Lung (tissue), 12 donors: ENCODE results near the gene CTPS2. TPM values are rescaled to one million over a fixed set of nuclear protein-coding genes. Genes with fewer than 3 reads are reported as not detected.
A peak's percentile ranks its signal among the peaks of the same experiment; 100 is the strongest.

ENCODE experiments used
- ATAC-seq: fragments of 200-7000 bp; cut with Tn5 transposase; one replicate; pipeline ENCODE4 v1.9.1; 2020; ENCODE audit warnings: moderate number of reproducible peaks; ENCODE audit not compliant: insufficient read depth, low FRiP score
- DNase-seq, 3 donors: peaks; one replicate each; pipeline ENCODE4 v3.0.0-alpha.2; 2013 to 2017
- H3K27ac ChIP-seq, 2 donors: one replicate each; pipeline ENCODE4 v1.5.1; 2013; ENCODE audit warnings: mild to moderate bottlenecking in 2 of 2, moderate library complexity in 2 of 2, control low read depth in 1 of 2, inconsistent platforms in 1 of 2, low read depth in 1 of 2, low read length in 1 of 2
- H3K27me3 ChIP-seq, 3 donors: one replicate each; pipeline ENCODE4 v1.5.1; 2013; ENCODE audit warnings: low read length in 2 of 3; ENCODE audit not compliant: control insufficient read depth in 3 of 3, insufficient read depth in 3 of 3
- H3K36me3 ChIP-seq, 4 donors: one replicate each; pipeline ENCODE4 v1.5.1; 2013; ENCODE audit warnings: low read length in 4 of 4, mild to moderate bottlenecking in 1 of 4, moderate library complexity in 1 of 4; ENCODE audit not compliant: control insufficient read depth in 4 of 4, insufficient read depth in 4 of 4
- H3K4me1 ChIP-seq, 5 donors: one replicate each; pipeline ENCODE4 v1.5.1; 2013; ENCODE audit warnings: low read length in 5 of 5, mild to moderate bottlenecking in 2 of 5, moderate library complexity in 1 of 5; ENCODE audit not compliant: control insufficient read depth in 5 of 5, insufficient read depth in 5 of 5
- H3K4me3 ChIP-seq: one replicate; pipeline ENCODE4 v1.5.1; 2013; ENCODE audit warnings: mild to moderate bottlenecking, control low read depth, moderate library complexity
- H3K9ac ChIP-seq, 2 donors: one replicate each; pipeline ENCODE4 v1.5.1; 2013; ENCODE audit warnings: low read length in 2 of 2, control low read depth in 1 of 2; ENCODE audit not compliant: insufficient read depth in 1 of 2
- H3K9me3 ChIP-seq, 4 donors: one replicate each; pipeline ENCODE4 v1.5.1; 2013; ENCODE audit warnings: low read length in 3 of 4, mild to moderate bottlenecking in 1 of 4, moderate library complexity in 1 of 4; ENCODE audit not compliant: control insufficient read depth in 4 of 4, insufficient read depth in 3 of 4
- CTCF ChIP-seq: IDR thresholded peaks from 2 replicates; pipeline ENCODE4 v1.5.1; 2012; ENCODE audit warnings: mild to moderate bottlenecking; ENCODE audit errors: control extremely low read depth, extremely low read depth
- WGBS, 2 donors: extraction: QIAGEN DNeasy Blood & Tissue Kit; methylation state at CpG; one replicate each; pipeline ENCODE4 v1.1.7; 2013; 5-methylcytosine and 5-hydroxymethylcytosine counted together
- polyA plus RNA-seq, 2 donors: library from polyadenylated mRNA; stranded (reverse); fragments of 200-250 nt; gene quantifications; one replicate each; pipeline ENCODE4 v1.2.1, GENCODE V29; 2013
- total RNA-seq, 2 donors: library from RNA; depleted of rRNA in 1 of 2; stranded (reverse); fragments of >200 nt in 1 of 2; gene quantifications; one replicate each; pipeline ENCODE4 v1.2.1, GENCODE V29; 2014 to 2021
- donor health status: control.
- donor health status: control.
- donor health status: Bipolar disorder and iron deficiency.
- donor health status: healthy.
- donor health status: DM: yes; HTN: yes; CAD: no.

The CTPS2 gene
- total and polyA plus RNA-seq, 4 donors: 4.2 to 36.8 (median 9.9) TPM

- no peak for DNase-seq
Measured at GRCh38 chrX:16678689-16679088, 33.8 kb downstream of the CTPS2 start.

GRCh38 chrX:16671005-16671404 is 41.5 kb downstream of the CTPS2 start:
- Histone ChIP-seq H3K9me3 (no peaks in the 10 kb centered on the region), H3K4me3 (no peak overlapping the region), H3K27ac (no peak overlapping the region), H3K36me3 (peaks cover 0 to 7% (median 2%) of the 10 kb centered on the region in 4 donors), H3K4me1 (no peaks in the 10 kb centered on the region), H3K27me3 (peaks cover 0 to 32% (median 11%) of the 10 kb centered on the region in 3 donors), H3K9ac (no peak overlapping the region)
- DNase-seq (peak; percentile 21 to 69 (median 59)), ATAC-seq (no peak)
- no peak for TF ChIP-seq CTCF

More at GRCh38 chrX:16678689-16679088, 33.8 kb downstream of the CTPS2 start:
- no peak overlapping the region for H3K9ac ChIP-seq
- peaks cover 4 to 25% (median 16%) of the 10 kb centered on the region in 3 donors for H3K27me3 ChIP-seq
- H3K9me3 ChIP-seq: no peaks in the 10 kb centered on the region
- H3K27ac ChIP-seq: no peak overlapping the region
- 79 to 89% methylated on average over 11 of the region's 11 CpGs for WGBS, 2 donors
- no peak overlapping the region for H3K4me3 ChIP-seq
- peaks cover 0 to 6% (median 4%) of the 10 kb centered on the region in 4 donors for H3K36me3 ChIP-seq
- no peak for ATAC-seq
- H3K4me1 ChIP-seq: no peaks in the 10 kb centered on the region
- no peak for TF ChIP-seq CTCF

DNA sequence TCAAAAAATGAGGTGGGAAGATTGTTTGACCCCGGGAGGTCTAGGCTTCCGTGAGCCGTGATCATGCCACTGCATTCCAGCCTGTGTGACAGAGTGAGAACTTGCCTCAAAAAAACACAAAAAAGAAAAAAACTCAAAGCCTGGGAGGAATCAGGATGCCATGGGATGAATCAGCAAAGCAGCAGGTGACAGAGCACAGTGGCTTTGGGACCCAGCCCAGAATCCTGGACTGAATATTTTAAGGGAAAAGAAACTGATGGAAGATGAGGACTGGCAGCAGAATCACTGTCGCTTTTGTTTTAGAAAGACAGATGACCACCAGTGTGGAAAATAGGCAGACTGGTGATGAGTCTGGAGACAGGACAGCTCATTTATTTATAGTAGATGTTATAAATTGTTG is 45.9 kb downstream of the CTPS2 start:
- no peak for TF ChIP-seq CTCF
- peaks cover 0 to 9% (median 2%) of the 10 kb centered on the region in 4 donors for H3K36me3 ChIP-seq
- H3K9ac ChIP-seq: no peak overlapping the region
- no peak overlapping the region for H3K27ac ChIP-seq
- H3K4me1 ChIP-seq: no peaks in the 10 kb centered on the region
- WGBS, 2 donors: 83 to 94% methylated on average over 4 of the region's 4 CpGs
- no peak for ATAC-seq
- H3K9me3 ChIP-seq: no peaks in the 10 kb centered on the region
- DNase-seq: no peak
- H3K4me3 ChIP-seq: no peak overlapping the region
- H3K27me3 ChIP-seq: peaks cover 0 to 38% (median 21%) of the 10 kb centered on the region in 3 donors

DNA sequence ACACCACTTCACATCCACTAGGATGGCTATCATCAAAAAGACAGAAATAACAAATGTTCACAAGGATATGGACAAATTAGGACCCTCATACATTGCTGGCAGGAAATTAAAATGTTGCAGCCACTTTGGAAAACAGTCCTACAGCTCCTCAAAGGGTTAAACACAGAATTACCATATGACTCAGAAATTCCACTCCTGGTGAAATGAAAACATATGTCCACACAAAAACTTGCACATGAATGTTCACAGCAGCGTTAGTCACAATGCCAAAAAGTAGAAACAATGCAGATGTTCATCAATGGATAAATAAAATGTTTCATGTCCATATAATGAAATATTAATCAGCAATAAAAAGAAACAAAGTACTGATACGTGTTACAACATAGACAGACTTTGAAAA is 47.4 kb downstream of the CTPS2 start:
- Histone ChIP-seq H3K4me1 (no peaks in the 10 kb centered on the region), H3K9me3 (no peaks in the 10 kb centered on the region), H3K36me3 (peaks cover 0 to 9% (median 2%) of the 10 kb centered on the region in 4 donors), H3K27ac (no peak overlapping the region), H3K27me3 (peaks cover 0 to 28% (median 18%) of the 10 kb centered on the region in 3 donors), H3K9ac (no peak overlapping the region), H3K4me3 (no peak overlapping the region)
- DNase-seq: peak in 2 of 3 donors; percentile 12 to 46
- no peak for ATAC-seq
- WGBS, 2 donors: 68 to 83% methylated on average over 2 of the region's 2 CpGs
- no peak for TF ChIP-seq CTCF
